ENCODE results near the gene NRAP. TPM values are rescaled to one million over a fixed set of nuclear protein-coding genes. Genes with fewer than 3 reads are reported as not detected.

NRAP gene
- total RNA-seq, 1 experiment from 2014 or later, result 0.05 TPM

- no TSS peak for BruUV-seq (replicated peaks)
- H3K9me3 Mint-ChIP-seq (ENCODE audit: unreplicated experiment), result no peaks in the 10 kb centered on the region
- no peaks in the 10 kb centered on the region for H3K36me3 ChIP-seq (ENCODE audit: control insufficient read depth, insufficient read depth, low read length)
- POLR2A ChIA-PET, result no interaction called here
- no peak for DNase-seq
- H3K4me3 ChIP-seq (ENCODE audit: low read depth, low read length), result no peak overlapping the region
- no peaks in the 10 kb centered on the region for H3K27me3 ChIP-seq (replicated peaks; ENCODE audit: control insufficient read depth, insufficient read depth, low read length)
- H3K27ac Mint-ChIP-seq (ENCODE audit: unreplicated experiment), result no peak overlapping the region
- H3K9me3 ChIP-seq, result no peaks in the 10 kb centered on the region
- H3K27me3 Mint-ChIP-seq (ENCODE audit: insufficient read depth, unreplicated experiment), result peaks cover 5% of the 10 kb centered on the region
- CTCF ChIA-PET, result no interaction called here
- intact Hi-C loops (cut with micrococcal nuclease; ENCODE audit: unreplicated experiment), result no loop called here
- TF ChIP-seq, protein P1, sequence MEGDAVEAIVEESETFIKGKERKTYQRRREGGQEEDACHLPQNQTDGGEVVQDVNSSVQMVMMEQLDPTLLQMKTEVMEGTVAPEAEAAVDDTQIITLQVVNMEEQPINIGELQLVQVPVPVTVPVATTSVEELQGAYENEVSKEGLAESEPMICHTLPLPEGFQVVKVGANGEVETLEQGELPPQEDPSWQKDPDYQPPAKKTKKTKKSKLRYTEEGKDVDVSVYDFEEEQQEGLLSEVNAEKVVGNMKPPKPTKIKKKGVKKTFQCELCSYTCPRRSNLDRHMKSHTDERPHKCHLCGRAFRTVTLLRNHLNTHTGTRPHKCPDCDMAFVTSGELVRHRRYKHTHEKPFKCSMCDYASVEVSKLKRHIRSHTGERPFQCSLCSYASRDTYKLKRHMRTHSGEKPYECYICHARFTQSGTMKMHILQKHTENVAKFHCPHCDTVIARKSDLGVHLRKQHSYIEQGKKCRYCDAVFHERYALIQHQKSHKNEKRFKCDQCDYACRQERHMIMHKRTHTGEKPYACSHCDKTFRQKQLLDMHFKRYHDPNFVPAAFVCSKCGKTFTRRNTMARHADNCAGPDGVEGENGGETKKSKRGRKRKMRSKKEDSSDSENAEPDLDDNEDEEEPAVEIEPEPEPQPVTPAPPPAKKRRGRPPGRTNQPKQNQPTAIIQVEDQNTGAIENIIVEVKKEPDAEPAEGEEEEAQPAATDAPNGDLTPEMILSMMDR (IDR thresholded peaks at IDR 0.05; ENCODE audit: insufficient read depth in 1 of 2, low read depth in 1 of 2, low read length in 1 of 2, severe bottlenecking in 1 of 2, unreplicated experiment in 1 of 2), result no peak
- H3K4me3 Mint-ChIP-seq (ENCODE audit: unreplicated experiment), result no peak overlapping the region
- H3K4me1 Mint-ChIP-seq (ENCODE audit: low read depth, unreplicated experiment), result no peaks in the 10 kb centered on the region
- H3K4me1 ChIP-seq, result no peaks in the 10 kb centered on the region
- no peaks in the 10 kb centered on the region for H3K36me3 Mint-ChIP-seq (ENCODE audit: insufficient read depth, unreplicated experiment)
These were observed 50.4 kb downstream of the NRAP start for GRCh38 chr10:113613427-113613826.

DNA sequence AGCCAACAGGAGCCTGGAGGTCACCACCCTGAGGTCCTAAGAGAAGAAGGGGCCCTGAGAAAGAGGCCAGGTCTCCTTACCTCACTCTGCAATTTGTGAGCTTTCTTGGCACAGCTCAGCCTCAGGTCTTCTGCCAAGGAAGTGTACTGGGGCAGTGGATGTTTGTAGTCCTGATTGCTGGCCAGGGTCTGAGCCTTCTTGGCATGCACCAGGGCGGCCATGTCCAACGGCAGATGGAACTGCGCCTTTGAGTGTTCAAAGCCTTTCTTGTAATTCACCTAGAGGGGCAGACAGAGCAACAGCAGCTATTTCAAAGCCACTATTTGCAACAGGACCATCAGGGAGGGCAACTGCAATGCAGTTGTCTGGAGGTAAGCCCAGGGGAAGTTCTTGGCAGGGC is 51.7 kb downstream of the NRAP start:
- POLR2A ChIA-PET, result no interaction called here
- H3K36me3 Mint-ChIP-seq (ENCODE audit: insufficient read depth, unreplicated experiment), result no peaks in the 10 kb centered on the region
- CTCF ChIA-PET, result no interaction called here
- no peak overlapping the region for H3K4me3 ChIP-seq (ENCODE audit: low read depth, low read length)
- no peaks in the 10 kb centered on the region for H3K9me3 ChIP-seq
- peaks cover 3% of the 10 kb centered on the region for H3K27me3 Mint-ChIP-seq (ENCODE audit: insufficient read depth, unreplicated experiment)
- H3K9me3 Mint-ChIP-seq (ENCODE audit: unreplicated experiment), result no peaks in the 10 kb centered on the region
- no peak for DNase-seq
- no peak overlapping the region for H3K4me3 Mint-ChIP-seq (ENCODE audit: unreplicated experiment)
- no peaks in the 10 kb centered on the region for H3K4me1 Mint-ChIP-seq (ENCODE audit: low read depth, unreplicated experiment)
- intact Hi-C loops (cut with micrococcal nuclease; ENCODE audit: unreplicated experiment), result no loop called here
- BruUV-seq (replicated peaks), result no TSS peak
- TF ChIP-seq, protein P1 (IDR thresholded peaks at IDR 0.05; ENCODE audit: insufficient read depth in 1 of 2, low read depth in 1 of 2, low read length in 1 of 2, severe bottlenecking in 1 of 2, unreplicated experiment in 1 of 2), result no peak
- H3K36me3 ChIP-seq (ENCODE audit: control insufficient read depth, insufficient read depth, low read length), result no peaks in the 10 kb centered on the region
- no peak overlapping the region for H3K27ac Mint-ChIP-seq (ENCODE audit: unreplicated experiment)
- H3K4me1 ChIP-seq, result no peaks in the 10 kb centered on the region
- H3K27me3 ChIP-seq (replicated peaks; ENCODE audit: control insufficient read depth, insufficient read depth, low read length), result no peaks in the 10 kb centered on the region

DNA sequence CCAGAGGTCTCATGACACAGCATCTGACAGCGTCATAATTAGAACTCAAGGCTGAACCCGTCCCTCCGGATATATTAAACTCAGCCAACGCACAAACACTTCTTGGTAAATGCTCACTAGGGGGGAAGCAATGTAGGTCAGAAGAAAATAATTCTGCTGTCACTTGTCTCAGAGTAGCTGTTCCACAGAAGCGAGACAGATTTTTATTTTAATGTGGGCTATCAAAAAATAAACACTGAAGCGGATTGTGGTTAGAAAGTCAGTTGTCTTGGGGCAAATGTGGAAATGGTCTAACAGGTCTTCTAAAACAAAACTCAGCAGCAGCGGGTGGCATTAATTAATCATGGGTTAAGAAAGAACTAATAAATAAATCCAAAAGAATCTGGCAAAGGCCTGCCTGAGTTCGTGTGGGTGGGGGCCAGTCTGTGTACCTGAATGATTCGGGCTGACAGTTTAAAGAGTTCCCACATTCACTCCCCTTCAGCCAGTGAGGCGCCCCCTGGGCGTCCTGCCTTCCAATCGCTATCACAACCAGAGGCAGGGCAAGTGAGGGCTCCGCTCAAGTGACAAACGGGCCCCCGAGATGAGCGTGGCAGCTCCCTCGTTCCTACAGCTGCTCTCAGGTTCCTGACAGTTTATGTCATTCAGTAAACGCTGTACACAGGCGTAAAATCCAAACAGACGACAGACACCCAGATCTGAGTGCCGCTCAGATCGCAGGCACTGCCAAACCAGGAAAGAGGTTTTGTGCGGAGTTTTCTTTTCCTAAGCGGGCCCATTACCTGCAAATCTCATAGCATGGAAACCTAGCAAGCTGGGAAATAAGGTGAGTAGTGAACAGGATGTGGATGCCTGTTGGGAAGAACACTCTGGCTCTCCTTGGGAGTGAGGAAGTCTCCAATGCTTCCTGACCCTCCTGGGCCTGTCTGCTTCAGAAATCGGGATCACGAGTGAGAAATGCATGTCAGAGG is 52.9 kb downstream of the NRAP start:
- no peaks in the 10 kb centered on the region for H3K4me1 Mint-ChIP-seq (ENCODE audit: low read depth, unreplicated experiment)
- Histone ChIP-seq H3K4me1 (no peaks in the 10 kb centered on the region), H3K27me3 (replicated peaks; ENCODE audit: control insufficient read depth, insufficient read depth, low read length) (no peaks in the 10 kb centered on the region), H3K4me3 (ENCODE audit: low read depth, low read length) (no peak overlapping the region), H3K9me3 (no peaks in the 10 kb centered on the region), H3K36me3 (ENCODE audit: control insufficient read depth, insufficient read depth, low read length) (no peaks in the 10 kb centered on the region)
- H3K36me3 Mint-ChIP-seq (ENCODE audit: insufficient read depth, unreplicated experiment), result no peaks in the 10 kb centered on the region
- peaks cover 3% of the 10 kb centered on the region for H3K27me3 Mint-ChIP-seq (ENCODE audit: insufficient read depth, unreplicated experiment)
- BruUV-seq (replicated peaks), result no TSS peak
- TF ChIP-seq, protein P1 (IDR thresholded peaks at IDR 0.05; ENCODE audit: insufficient read depth in 1 of 2, low read depth in 1 of 2, low read length in 1 of 2, severe bottlenecking in 1 of 2, unreplicated experiment in 1 of 2), result no peak
- no peak overlapping the region for H3K4me3 Mint-ChIP-seq (ENCODE audit: unreplicated experiment)
- no peak overlapping the region for H3K27ac Mint-ChIP-seq (ENCODE audit: unreplicated experiment)
- intact Hi-C loops (cut with micrococcal nuclease; ENCODE audit: unreplicated experiment), result no loop called here
- DNase-seq, result no peak
- ChIA-PET CTCF (no interaction called here), POLR2A (no interaction called here)
- H3K9me3 Mint-ChIP-seq (ENCODE audit: unreplicated experiment), result no peaks in the 10 kb centered on the region

Measured in Caco-2 (cell line).